SKM-1 (cell line): Measurements from ENCODE around the gene ZNF280A.
A peak's percentile ranks its signal among the peaks of the same experiment; 100 is the strongest.

Experiments used
- DNase-seq: peaks from one replicate; lab custom pipeline; 2025; ENCODE audit not compliant: unreplicated experiment; lab: John Stamatoyannopoulos, UW

ZNF280A gene, protein sequence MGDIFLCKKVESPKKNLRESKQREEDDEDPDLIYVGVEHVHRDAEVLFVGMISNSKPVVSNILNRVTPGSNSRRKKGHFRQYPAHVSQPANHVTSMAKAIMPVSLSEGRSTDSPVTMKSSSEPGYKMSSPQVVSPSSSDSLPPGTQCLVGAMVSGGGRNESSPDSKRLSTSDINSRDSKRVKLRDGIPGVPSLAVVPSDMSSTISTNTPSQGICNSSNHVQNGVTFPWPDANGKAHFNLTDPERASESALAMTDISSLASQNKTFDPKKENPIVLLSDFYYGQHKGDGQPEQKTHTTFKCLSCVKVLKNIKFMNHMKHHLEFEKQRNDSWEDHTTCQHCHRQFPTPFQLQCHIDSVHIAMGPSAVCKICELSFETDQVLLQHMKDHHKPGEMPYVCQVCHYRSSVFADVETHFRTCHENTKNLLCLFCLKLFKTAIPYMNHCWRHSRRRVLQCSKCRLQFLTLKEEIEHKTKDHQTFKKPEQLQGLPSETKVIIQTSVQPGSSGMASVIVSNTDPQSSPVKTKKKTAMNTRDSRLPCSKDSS

DNA sequence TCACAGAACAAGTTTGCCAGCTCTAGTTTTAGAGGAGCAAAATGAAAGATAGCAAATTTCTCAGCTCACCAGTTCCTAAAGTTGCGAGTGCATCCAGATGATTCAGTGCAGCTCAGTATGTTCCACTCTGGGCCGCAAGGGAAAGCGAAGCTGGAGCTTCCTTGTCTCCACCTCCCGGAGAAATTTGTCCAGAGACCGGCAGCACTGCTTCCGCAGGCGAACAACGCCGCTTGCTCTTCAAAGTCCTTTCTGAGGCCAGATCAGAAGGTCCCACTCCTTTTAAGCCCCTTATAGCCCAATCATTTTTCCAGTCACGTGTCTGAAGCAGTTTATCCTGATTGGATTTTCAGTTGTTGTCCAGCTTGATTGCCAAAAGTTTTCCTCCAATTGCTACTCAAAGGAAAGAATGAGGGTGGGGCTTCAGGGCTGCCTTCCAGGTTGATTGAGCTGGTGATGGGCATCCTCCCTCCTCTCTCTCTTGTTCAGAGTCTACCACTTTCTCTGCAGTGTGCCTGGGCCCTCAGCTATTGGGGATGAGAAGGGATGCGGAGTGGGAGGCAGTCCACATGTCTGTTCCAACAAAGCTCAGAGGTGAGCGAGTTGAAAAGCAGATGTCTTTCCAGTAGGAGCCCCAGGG is at the start of gene ZNF280A:
TSS of gene ZNF280A (minus strand) at position 251 of the 637 bp plus-strand sequence. CDS start 4,640 bp downstream, outside the sequence.
- DNase-seq = no peak

DNA sequence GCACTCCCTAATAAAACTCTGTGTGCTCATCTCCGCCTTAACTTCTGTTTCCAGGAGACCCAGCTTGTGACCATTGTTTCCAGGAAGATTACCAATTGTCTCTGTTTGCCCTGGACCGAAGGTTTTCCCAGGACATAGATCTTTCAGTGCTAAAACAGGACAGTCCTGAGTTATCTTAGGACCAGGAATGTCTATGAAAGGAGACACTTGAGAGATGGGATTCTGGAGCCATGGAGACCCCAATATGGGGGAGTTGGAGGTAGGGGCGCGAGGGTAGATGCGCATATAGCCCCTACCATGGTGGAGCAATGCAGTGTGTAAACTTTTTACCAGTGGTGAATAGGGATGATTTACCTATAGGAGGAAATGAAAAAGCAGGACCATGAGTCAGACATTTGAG is 49.1 kb upstream of the ZNF280A start:
- DNase-seq = no peak

DNA sequence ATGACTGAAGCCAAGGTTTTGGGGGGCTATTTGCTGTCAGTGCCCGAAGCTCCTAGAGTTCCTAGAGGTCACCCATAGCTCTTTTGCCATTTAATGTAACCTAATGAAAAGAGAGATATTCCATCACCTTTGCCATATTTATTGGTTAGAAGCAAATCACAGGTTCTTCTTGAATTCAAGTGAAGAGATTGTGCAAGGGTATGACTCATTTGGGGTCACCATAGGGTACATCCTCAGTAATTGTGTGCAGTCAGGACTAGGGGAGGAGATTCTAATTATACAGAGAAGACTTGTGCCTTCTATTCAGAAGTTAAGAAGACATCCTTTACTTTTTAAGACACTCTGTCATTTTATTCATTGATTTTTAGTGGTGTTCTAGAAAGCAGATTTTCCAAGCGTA is 45.9 kb upstream of the ZNF280A start:
- no peak for DNase-seq

DNA sequence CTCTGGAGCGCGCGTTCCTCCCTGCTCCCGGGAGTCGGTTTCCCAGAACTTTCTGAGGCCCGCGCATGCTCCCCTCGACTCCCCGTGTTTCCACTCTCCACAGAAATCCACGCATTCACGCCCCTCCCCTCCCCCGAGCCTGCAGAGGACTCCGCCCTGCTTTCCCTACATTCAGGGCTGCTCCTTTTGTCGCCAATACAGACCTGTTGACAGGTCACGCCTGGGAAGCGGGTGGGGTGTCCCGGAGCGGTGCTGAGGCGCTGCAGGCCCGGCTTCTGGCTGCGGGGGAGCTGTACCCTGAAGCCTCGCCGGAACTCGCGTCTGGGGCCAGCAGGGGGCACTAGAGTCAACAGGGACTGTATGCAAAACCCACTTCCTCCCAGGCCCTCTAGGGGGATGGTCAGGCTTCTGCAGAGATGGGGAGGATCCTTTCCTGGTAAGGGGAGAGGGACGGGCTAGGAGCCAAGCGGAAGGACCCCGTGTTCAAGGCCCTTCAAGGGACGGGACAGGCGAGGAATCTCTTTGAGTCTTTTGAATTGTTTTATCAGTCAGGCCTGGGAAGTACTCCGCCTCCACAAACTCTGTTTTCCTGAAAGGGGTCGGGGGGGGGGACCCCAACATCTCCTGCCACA is 39.0 kb upstream of the ZNF280A start, which contains the start of gene PRAME:
TSS of gene PRAME (minus strand) at position 294 of the 632 bp plus-strand sequence. CDS start 2,433 bp downstream, outside the sequence.
- peak; percentile 83 for DNase-seq

DNA sequence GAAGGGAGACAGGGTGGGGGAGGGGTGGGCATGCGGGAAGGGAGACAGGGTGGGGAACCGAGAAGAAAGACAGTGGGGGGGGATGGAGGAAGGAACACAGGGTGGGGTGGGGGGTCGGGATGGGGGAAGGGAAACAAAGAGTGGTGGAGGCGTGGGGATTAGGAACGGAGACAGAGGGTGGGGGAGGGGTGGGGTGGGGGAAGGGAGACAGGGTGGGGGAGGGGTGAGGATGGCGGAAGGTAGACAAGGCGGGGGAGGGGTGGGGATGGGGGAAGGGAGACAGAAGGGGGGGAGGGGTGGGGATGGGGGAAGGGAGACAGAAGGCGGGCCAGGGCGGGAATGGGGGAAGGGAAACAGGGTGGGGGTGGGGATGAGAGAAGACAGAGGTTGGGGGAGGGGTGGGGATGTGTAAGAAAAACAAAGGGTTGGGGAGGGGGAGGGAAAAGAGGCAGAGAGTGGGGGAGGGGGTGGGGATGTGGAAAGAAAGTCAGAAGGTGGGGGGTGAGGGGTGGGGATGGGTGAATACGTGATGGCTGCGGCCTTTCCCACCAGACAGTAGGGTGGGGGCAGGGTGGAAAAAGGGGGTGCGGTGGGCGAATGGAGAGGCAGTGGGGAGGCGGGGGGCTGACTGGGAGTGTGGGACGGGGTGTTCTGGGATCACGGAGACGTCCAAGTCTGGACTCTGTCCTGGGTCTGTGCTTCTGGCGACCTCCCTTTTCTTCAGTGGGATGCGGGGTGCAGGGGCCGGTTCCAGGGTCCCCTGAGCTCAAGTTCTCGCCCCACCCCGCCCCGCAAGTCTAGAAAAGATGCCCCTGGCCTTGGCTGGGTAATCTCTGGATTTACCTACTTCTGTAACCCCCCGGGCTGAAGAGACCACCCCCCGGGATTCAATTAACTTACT is 38.3 kb upstream of the ZNF280A start:
- DNase-seq = no peak

DNA sequence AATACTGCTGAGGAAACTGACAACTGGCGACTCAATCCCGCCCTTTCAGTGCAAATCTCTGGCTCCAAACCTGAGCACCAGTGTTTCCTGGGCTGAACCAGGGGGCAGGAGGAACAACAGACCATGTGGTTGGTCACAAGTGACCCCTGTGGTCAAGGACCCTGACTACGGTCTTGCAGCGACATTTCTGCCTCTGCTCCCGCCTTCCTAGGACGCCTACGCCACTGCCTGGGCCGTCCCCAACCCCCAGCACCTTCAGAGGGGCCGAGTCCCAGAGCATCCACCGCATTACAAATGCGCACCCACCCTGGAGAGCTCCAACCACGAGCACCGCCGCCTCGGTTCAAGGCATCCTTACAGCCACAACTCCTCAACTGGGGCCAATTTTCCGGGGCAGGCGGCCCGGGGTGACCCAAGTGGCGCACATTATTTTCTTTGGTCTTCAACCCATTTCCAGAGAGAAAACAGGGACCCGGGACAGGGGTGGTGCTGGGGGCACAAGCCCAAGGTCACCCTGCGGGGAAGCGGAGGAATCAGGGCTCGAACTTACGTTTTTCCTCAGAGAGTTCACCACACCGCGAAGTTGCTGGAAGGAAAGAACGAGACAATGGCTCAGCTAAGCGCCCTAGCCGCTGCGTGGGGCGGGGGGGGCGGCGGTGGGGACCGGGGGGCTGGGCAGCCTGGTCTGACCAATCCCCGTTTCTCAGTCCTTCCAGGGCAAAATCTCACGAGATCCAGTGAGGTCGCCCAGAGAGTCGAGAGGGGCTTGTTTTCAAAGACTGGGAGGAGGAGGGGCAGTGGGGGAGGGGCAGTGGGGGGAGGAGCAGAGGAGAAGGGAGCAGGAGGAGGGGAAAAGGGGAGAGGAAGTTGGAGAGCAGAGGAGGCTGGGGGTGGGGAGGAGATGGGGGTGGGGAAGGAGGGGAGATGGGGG is 37.2 kb upstream of the ZNF280A start:
- DNase-seq = no peak

DNA sequence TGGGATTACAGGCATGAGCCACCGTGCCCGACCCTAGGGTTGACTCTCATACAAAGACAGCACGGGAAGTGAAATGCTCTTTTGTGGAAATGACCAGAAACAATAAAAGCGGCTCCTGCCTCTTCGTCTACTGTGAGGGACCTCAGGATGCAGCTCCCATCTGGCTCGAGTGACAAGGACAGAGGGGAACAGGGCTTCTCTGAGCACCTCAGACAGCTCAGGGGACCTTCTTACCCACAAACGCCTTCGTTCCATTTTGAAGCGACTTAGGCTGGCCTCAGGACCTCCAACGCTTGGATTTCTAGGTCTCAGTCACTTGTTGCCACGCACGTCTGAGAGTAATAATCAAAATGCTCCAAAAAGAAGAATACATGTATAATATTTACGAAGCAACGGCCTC is 36.5 kb upstream of the ZNF280A start:
- no peak for DNase-seq

DNA sequence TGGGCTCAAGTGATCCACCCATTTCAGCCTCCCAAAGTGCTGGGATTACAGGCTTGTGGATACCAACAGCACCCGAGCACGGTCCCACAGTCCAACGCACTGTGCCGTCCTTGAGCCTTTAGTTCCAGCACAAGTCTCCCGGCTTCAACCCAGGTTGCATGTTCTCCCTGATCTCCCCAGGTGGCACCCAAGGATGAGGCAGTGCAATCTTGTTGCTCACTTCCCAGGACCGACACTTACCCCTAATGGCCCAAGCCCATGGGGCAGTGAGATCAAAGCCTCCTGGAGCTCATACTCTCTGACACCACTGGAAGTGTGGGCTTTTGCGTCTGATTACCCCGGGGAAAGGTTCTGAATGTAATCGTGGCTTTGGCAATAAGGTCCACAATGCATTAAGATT is 35.5 kb upstream of the ZNF280A start:
- DNase-seq = no peak

DNA sequence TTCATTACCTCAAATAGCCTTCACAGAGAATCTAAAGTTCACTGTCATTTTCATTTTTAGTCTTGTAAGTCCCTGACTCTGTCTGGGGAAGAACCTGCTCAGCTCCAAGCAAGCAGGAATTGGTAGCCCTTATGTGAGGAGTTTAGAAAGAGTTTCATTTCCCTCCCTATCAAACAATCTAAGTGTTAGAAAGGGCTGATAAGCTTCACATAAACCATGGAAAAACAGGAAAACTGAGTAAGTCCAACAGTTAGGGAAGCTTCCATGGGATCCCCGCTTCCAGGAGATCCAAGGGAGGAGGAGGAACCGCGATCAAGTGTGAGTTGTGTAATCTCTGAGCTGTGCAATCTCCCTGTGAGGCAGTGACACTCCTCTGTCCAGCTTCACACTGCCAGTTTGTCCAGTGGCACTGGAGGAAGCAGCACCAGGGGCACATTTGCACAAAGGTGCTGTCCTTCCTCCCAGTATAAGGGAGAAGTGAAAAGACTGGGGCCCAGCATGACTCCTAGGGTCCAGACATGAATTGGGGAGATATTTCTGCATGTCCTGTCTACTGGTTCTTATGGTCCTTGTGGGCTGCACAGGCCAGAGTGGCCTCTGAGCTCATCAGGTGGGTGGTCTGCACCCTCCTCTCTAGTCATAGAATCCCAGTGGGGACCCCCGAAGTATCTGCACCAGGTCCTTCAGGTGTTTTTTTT is 34.7 kb upstream of the ZNF280A start:
- DNase-seq = no peak

DNA sequence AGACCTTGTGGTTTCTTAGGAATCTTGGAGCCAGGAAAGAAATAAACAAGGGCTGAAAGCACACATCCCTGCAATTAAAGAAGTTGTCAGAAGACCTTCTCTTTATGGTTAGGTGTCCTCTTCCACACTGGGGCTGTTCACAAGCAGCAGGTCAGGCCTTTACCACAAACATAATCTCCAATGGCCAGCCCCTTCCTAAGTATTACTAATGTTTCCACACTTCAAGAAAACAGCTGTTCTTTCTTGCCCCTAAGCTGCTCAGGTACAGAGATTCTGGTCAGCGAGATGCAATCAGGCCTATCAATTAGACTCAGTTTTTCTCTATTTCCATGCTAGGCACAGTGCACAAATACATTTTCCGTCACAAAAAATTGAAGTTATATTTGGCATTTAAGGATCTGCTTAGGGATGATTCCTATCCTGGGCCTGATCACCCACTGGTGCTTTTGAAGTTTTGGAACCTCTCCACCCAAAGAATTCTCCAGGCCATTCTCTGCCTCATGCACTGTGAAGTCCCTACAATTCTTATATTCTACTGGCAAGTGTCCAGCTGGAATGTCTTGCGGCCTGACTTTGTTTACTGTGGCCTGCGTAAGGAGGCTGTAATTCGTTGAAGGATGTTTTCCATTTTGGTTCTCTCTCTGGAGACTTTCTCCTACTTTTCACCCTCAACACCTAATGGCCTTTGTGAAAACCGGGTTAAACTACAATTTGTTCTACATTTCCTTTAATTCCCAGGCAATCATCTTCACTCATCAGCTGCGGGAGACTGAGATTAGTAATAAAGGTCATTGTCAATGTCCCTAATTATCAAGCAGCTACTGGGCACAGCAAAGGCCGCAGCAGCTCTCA is 33.9 kb upstream of the ZNF280A start:
- no peak for DNase-seq

DNA sequence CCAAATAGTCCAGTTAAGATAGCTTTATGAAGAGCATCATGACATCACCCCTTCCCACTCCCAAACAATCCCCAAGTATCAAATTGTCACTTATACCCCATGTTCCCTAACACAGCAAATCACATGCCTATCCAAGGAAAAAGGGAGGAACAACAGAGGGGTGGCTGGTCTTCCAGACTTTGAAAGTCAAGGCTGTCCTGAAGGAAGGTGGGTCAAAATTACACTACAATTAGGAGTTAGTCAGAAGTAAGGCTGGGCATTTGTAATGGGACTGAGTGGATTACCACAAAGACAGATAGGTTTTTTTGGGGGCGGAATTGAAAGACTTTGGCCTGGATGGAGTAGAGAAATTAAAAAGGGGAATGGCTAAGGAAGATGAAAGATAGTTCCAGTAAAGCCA is 33.1 kb upstream of the ZNF280A start:
- DNase-seq = no peak

DNA sequence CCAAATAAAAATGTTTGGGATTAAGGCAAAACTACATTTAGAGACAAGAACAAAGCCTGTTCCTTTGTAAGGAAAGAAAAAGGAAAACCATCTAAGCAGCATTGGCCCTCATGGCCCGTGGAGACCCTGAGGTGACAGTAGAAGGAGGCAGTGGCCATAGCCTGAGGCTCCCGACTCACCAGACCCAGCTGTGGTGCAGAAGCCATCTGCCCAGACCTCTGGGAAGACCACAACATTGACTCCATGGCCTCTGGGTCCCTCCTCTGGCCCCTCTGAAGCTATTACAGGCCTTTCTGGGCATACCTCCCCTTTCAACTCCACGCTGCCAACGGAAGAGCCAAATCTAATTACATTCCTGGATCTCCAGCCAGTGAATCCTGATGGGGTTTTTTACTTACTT is 32.6 kb upstream of the ZNF280A start:
- no peak for DNase-seq

DNA sequence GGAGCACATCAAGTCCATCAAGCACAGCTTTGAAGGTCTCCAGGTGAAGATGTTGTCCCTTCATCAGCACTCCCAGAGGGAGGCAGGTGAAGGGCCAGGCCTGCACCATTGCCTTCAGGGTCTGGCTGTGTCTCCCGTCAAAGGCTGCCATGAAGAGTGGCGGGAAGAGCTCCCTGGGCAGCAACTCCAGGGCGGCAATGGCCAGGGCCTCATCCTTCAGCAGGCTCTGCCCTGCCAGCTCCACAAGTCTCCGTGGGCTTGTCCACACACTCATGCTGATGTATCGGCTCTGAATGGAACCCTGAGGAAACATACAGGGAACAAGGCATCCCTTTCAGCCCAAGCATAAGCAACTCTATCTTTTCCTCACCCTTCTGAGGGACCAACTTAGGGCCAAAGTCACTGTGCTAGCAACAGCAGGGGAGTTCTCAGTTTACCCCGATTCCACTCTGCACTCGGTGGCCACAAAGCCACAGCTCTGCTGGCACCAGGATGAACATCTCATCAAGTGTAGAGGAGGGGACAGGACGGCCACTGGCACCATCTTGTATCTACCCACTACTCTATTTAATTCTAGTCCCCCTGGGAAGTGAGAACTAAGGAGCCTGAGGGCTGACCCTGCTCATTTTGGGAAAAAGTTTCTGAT is 30.8 kb upstream of the ZNF280A start:
- DNase-seq = no peak

DNA sequence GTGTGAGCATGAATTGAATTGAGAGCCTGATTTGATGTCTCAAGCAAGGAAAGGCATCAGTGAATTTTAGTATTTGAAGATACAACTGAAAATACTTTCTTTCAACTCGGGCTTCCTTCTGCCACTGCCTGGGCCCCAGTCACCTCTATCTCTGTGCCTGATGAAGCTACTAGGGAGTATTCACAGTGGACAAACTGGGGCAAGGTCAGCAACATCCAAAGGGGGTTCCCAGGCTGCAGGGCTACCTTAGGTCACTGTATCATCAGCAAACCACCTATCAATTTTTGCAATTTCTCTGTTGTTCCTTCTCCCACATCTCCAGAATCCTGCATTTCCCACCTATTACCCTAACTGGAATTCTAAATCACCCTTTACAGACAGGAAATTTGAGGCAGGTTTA is 28.8 kb upstream of the ZNF280A start:
- DNase-seq = no peak

DNA sequence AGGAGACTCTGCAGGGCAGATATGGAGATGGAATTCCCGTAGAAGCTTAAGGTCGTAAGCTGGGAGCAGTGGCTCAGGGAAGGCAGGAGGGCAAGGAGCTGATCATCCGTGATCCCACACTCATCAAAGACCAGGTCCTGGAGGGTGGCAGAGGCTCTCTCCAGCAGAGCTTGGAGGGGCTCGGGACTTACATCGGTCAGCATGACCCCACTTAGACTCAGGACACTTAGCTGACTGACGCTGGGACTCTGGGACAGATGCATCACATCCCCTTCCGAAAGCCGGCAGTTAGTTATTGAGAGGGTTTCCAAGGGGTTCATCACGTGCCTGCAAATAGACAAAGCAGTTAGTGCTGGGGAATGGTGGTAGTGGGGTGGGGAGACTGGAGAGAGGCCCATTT is 28.2 kb upstream of the ZNF280A start:
- DNase-seq = no peak

DNA sequence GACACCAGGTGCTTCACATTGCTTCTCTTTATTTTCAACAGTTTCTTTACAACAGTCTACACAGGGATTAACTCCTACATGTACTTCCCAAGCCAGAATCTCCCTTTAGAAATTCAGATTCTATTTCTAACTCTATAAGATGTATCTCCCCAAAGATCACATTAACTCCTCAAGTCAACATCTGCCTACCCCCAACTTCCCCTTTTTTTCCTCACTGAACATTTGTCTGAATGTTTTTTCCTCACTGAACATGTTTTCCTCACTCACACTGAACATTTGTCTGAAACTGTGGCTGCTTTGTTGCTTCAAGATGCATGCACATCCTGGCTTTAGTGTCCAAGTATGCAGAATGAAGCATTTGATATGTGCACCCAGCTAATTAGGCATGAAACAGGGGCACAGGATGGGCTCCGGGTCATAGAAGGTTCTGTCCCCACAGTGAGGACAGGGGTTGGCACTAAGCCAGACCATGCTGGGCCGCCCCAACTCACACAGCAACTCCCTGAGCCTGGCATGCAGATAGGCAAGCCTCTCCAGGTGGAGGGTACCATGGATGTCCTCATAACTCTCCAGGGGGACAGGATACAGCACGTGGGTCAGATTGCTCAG is 27.7 kb upstream of the ZNF280A start:
- peak; percentile 12 for DNase-seq

DNA sequence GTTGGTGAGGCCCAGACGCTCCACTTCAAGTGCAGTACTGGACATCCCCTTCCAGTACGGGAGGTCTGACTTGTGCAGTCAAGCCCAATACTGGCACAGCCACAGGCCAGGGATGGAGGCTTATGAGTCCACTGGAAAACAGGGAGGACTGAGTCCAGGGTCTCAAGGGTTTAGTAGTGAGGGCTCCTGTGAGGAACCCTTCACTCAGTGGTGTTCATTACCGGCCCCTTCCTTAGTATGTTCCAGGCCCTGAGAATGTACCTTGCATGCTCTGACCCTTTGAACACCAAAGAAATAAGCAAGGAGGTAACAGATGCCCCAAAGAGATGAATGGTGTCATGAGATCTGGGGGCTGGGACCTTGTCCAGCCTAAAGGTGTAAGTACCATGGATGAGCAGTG is 27.2 kb upstream of the ZNF280A start:
- no peak for DNase-seq
